HepG2 (cell line): ENCODE results near the gene NOSTRIN. TPM values are rescaled to one million over a fixed set of nuclear protein-coding genes. Genes with fewer than 3 reads are reported as not detected.

Source experiments
- ATAC-seq: fragments of 200-7000 bp; cut with Tn5 transposase; 3 replicates; pipeline ENCODE4 v1.9.1; 2020; ENCODE audit warnings: mild to moderate bottlenecking, moderate library complexity
- BruUV-seq: library from RNA; stranded (reverse); fragments of 400-500 nt; replicated peaks from 2 replicates; lab custom pipeline; 2021; lab: Mats Ljungman, UMichigan
- CTCF ChIA-PET: fragments of 300-600 bp; formaldehyde crosslinking; extraction: SDS; loops from one replicate; lab custom pipeline; 2021; ENCODE audit warnings: low total read pairs, inconsistent platforms, low intra/inter-chr PET ratio; lab: Yijun Ruan, JAX
- POLR2A ChIA-PET: fragments of 350-600 bp; sonication (Branson Sonifier 250); formaldehyde crosslinking; loops from one replicate; lab custom pipeline; 2020; ENCODE audit warnings: antibody characterized with exemption, inconsistent platforms; lab: Yijun Ruan, JAX
- DNase-seq: peaks from one replicate; pipeline ENCODE4 v3.0.0-alpha.2; 2015; ENCODE audit warnings: low spot score
- FAIRE-seq: peaks from 3 replicates; lab custom pipeline; 2011; peaks lifted over from hg19 to GRCh38; lab: Jason Lieb, UNC
- H2AFZ ChIP-seq: one replicate; pipeline ENCODE4 v1.6.1; 2011; ENCODE audit warnings: low read length, inconsistent platforms
- H3K27ac ChIP-seq: fragments of 300-600 bp; 3 replicates; pipeline ENCODE4 v1.8.0; 2011; ENCODE audit warnings: mixed run types, mild to moderate bottlenecking, mixed read lengths, low read length, inconsistent platforms; ENCODE audit not compliant: insufficient read depth; ENCODE audit errors: extremely low read length
- H3K27me3 ChIP-seq, 2 experiments: fragments of 200-600 bp in 1 of 2; 2 replicates in 1 of 2; 3 replicates in 1 of 2; pipeline versions ENCODE4 v1.6.0 to v1.8.0; 2011; ENCODE audit warnings: low read length in 2 of 2, mild to moderate bottlenecking in 2 of 2, moderate library complexity in 2 of 2, inconsistent platforms in 1 of 2; ENCODE audit not compliant: insufficient read depth in 2 of 2, control insufficient read depth in 1 of 2
- H3K36me3 ChIP-seq, 2 experiments: fragments of 200-600 bp in 1 of 2; replicated peaks in 1 of 2; 2 replicates in 1 of 2; 3 replicates in 1 of 2; pipeline versions ENCODE4 v1.5.1 to v1.8.0; 2011; ENCODE audit warnings: low read length in 2 of 2, inconsistent platforms in 1 of 2; ENCODE audit not compliant: insufficient read depth in 2 of 2, control insufficient read depth in 1 of 2
- H3K4me1 ChIP-seq: 2 replicates; pipeline ENCODE4 v1.5.1; 2012; ENCODE audit warnings: low read length, inconsistent platforms; ENCODE audit not compliant: insufficient read depth
- H3K4me2 ChIP-seq: 2 replicates; pipeline ENCODE4 v1.6.0; 2011; ENCODE audit warnings: low read depth, low read length, inconsistent platforms
- H3K4me3 ChIP-seq, 3 experiments: fragments of 200-600 bp in 1 of 3; sonication (generic), shearing (Covaris generic) in 1 of 3; replicated peaks in 1 of 3; 2 replicates each; pipeline ENCODE4 v1.5.1; 2011 to 2016; ENCODE audit warnings: low read length in 3 of 3, inconsistent platforms in 2 of 3, low read depth in 2 of 3, mild to moderate bottlenecking in 2 of 3, control low read depth in 1 of 3, mixed read lengths in 1 of 3; ENCODE audit not compliant: insufficient read depth in 1 of 3
- H3K79me2 ChIP-seq: one replicate; pipeline ENCODE4 v1.6.1; 2011; ENCODE audit warnings: low read length, inconsistent platforms; ENCODE audit not compliant: insufficient read depth
- H3K9ac ChIP-seq: 2 replicates; pipeline ENCODE4 v1.6.0; 2011; ENCODE audit warnings: mild to moderate bottlenecking, low read depth, low read length, inconsistent platforms; ENCODE audit not compliant: insufficient read depth
- H3K9me3 ChIP-seq: 2 replicates; pipeline ENCODE4 v1.5.1; 2012; ENCODE audit warnings: mild to moderate bottlenecking, low read length
- H4K20me1 ChIP-seq: 2 replicates; pipeline ENCODE4 v1.6.0; 2011; ENCODE audit warnings: inconsistent platforms, mild to moderate bottlenecking, low read length, moderate library complexity; ENCODE audit not compliant: insufficient read depth
- KAT8 ChIP-seq: IDR thresholded peaks from 2 replicates; pipeline ENCODE4 v1.6.1; 2016; ENCODE audit warnings: missing genetic modification reagents, missing compliant biosample characterization
- NR2F6 ChIP-seq, 2 experiments: IDR thresholded peaks; 2 replicates each; pipeline ENCODE4 v1.6.1; 2016; ENCODE audit warnings: antibody characterized with exemption in 1 of 2, mild to moderate bottlenecking in 1 of 2
- SKIL ChIP-seq: sonication (generic); formaldehyde crosslinking; IDR thresholded peaks from 2 replicates; pipeline ENCODE4 v1.8.0; 2022; ENCODE audit warnings: missing genetic modification reagents, mild to moderate bottlenecking, moderate library complexity, borderline replicate concordance
- SP4 ChIP-seq: sonication (generic); formaldehyde crosslinking; IDR thresholded peaks from 2 replicates; pipeline ENCODE4 v1.8.1; 2023; ENCODE audit warnings: mild to moderate bottlenecking, missing genetic modification reagents
- THRA ChIP-seq: sonication (generic); formaldehyde crosslinking; IDR thresholded peaks from 2 replicates; pipeline ENCODE4 v1.4.0; 2020; ENCODE audit warnings: missing genetic modification reagents, borderline replicate concordance
- TMF1 ChIP-seq: sonication (generic); formaldehyde crosslinking; IDR thresholded peaks from 2 replicates; pipeline ENCODE4 v1.8.1; 2022; ENCODE audit warnings: low read depth, missing genetic modification reagents
- WGBS: methylation state at CpG from one replicate; pipeline ENCODE4 v1.1.6; 2017; ENCODE audit warnings: low lambda C conversion rate; 5-methylcytosine and 5-hydroxymethylcytosine counted together
- in situ Hi-C: cut with HindIII; loops from 2 replicates; pipeline ENCODE4 v1.10.0; 2017; ENCODE audit warnings: low pct_unique_long_range_greater_than_20kb; ENCODE audit not compliant: extremely low pct_ligation_motif_present
- intact Hi-C: fragments of 100-400 bp; cut with micrococcal nuclease; formaldehyde crosslinking; loops from one replicate; pipeline ENCODE4 v1.10.0; 2022; ENCODE audit not compliant: unreplicated experiment
- polyA plus RNA-seq, 8 experiments: library from polyadenylated mRNA; depleted of rRNA in 3 of 8; stranded (reverse) in 7 of 8; unstranded in 1 of 8; fragments of >200 nt; fragmentation: Illumina TruSeq in 4 of 8; extraction: Trizol in 4 of 8; gene quantifications; 2 replicates each; pipeline versions ENCODE4 v1.2.1 to v1.2.3, GENCODE V29; 2011 to 2016; ENCODE audit warnings: low read depth in 4 of 8, missing spikeins in 1 of 8, mixed read lengths in 1 of 8; ENCODE audit not compliant: insufficient read depth in 1 of 8
- total RNA-seq, 5 experiments: library from RNA; depleted of rRNA; stranded (reverse); fragments of >200 nt; fragmentation: Illumina TruSeq; extraction: Trizol; gene quantifications; 2 replicates each; pipeline ENCODE4 v1.2.3, GENCODE V29; 2016; ENCODE audit warnings: low read depth in 1 of 5

Gene NOSTRIN
- total and polyA plus RNA-seq, 2 of the 13 experiments (the other 11 are each of a cell fraction or from before 2014, with no cell fraction given): 0.22 TPM

- no peak overlapping the region for H3K4me3 ChIP-seq
- no peaks in the 10 kb centered on the region for H3K36me3 ChIP-seq
- no peaks in the 10 kb centered on the region for H3K27me3 ChIP-seq
- H4K20me1 ChIP-seq: no peaks in the 10 kb centered on the region
- DNase-seq (no peak), ATAC-seq (no peak), FAIRE-seq (no peak)
- no peak overlapping the region for H3K9ac ChIP-seq
- in situ Hi-C loops: no loop called here
- no peak overlapping the region for H3K27ac ChIP-seq
- no peak overlapping the region for H3K4me2 ChIP-seq
- H3K79me2 ChIP-seq: no peaks in the 10 kb centered on the region
- no peaks in the 10 kb centered on the region for H3K9me3 ChIP-seq
- no peak overlapping the region for H2AFZ ChIP-seq
- no peaks in the 10 kb centered on the region for H3K4me1 ChIP-seq
- TF ChIP-seq KAT8 (CRISPR knock-in tag) (no peak), SKIL (CRISPR knock-in tag) (no peak), SP4 (no peak), THRA (CRISPR knock-in tag) (no peak), TMF1 (CRISPR knock-in tag) (no peak), NR2F6 (IDR thresholded peaks at IDR 0.05) (no peak), NR2F6 (CRISPR knock-in tag; IDR thresholded peaks at IDR 0.05) (no peak)
- POLR2A ChIA-PET: no interaction called here
- intact Hi-C loops: no loop called here
- CTCF ChIA-PET: no interaction called here
- no TSS peak for BruUV-seq
- 94% methylated on average over 2 of the region's 2 CpGs for WGBS
Measured at GRCh38 chr2:168835969-168836368, 33.5 kb downstream of the NOSTRIN start.
